ENCODE data around the gene SAMD11.

Gene SAMD11

GRCh38 chr1:978835-979743 lies 55.4 kb downstream of the SAMD11 start:
- Histone ChIP-seq H3K36me3 (ENCODE audit: control insufficient read depth in 1 of 2, insufficient read depth in 2 of 2, low read length in 2 of 2) (no peaks in the 10 kb centered on the region), H3K9ac (ENCODE audit: low read depth in 1 of 2, low read length in 2 of 2) (no peak overlapping the region), H3K27me3 (ENCODE audit: control insufficient read depth in 1 of 2, insufficient read depth in 2 of 2, low read length in 2 of 2) (peaks cover 9 to 22% of the 10 kb centered on the region in 2 donors), H3K27ac (ENCODE audit: low read depth, low read length) (no peak overlapping the region), H3K4me1 (ENCODE audit: control insufficient read depth in 1 of 2, insufficient read depth in 2 of 2, low read length in 2 of 2) (peaks cover 0 to 4% of the 10 kb centered on the region in 2 donors), H3K9me3 (ENCODE audit: control insufficient read depth in 1 of 2, low read length in 2 of 2) (no peaks in the 10 kb centered on the region), H3K4me3 (ENCODE audit: low read depth in 1 of 2, low read length in 2 of 2) (no peak overlapping the region)

- H3K4me3 ChIP-seq (ENCODE audit: low read depth in 1 of 2, low read length in 2 of 2), result no peak overlapping the region
- H3K9ac ChIP-seq (ENCODE audit: low read depth in 1 of 2, low read length in 2 of 2), result no peak overlapping the region
- H3K4me1 ChIP-seq (ENCODE audit: control insufficient read depth in 1 of 2, insufficient read depth in 2 of 2, low read length in 2 of 2), result peaks cover 0 to 4% of the 10 kb centered on the region in 2 donors
- peaks cover 9 to 22% of the 10 kb centered on the region in 2 donors for H3K27me3 ChIP-seq (ENCODE audit: control insufficient read depth in 1 of 2, insufficient read depth in 2 of 2, low read length in 2 of 2)
- H3K27ac ChIP-seq (ENCODE audit: low read depth, low read length), result no peak overlapping the region
- H3K9me3 ChIP-seq (ENCODE audit: control insufficient read depth in 1 of 2, low read length in 2 of 2), result no peaks in the 10 kb centered on the region
- no peaks in the 10 kb centered on the region for H3K36me3 ChIP-seq (ENCODE audit: control insufficient read depth in 1 of 2, insufficient read depth in 2 of 2, low read length in 2 of 2)
These were observed 56.0 kb downstream of the SAMD11 start for GRCh38 chr1:979744-980072.

GRCh38 chr1:980137-980571 lies 56.4 kb downstream of the SAMD11 start:
- Histone ChIP-seq H3K9ac (ENCODE audit: low read depth in 1 of 2, low read length in 2 of 2) (no peak overlapping the region), H3K4me3 (ENCODE audit: low read depth in 1 of 2, low read length in 2 of 2) (no peak overlapping the region), H3K27me3 (ENCODE audit: control insufficient read depth in 1 of 2, insufficient read depth in 2 of 2, low read length in 2 of 2) (peaks cover 11 to 24% of the 10 kb centered on the region in 2 donors)

GRCh38 chr1:980602-981395 lies 57.1 kb downstream of the SAMD11 start:
- Histone ChIP-seq H3K27ac (ENCODE audit: low read depth, low read length) (no peak overlapping the region), H3K9me3 (ENCODE audit: control insufficient read depth in 1 of 2, low read length in 2 of 2) (no peaks in the 10 kb centered on the region), H3K4me1 (ENCODE audit: control insufficient read depth in 1 of 2, insufficient read depth in 2 of 2, low read length in 2 of 2) (peaks cover 0 to 4% of the 10 kb centered on the region in 2 donors), H3K36me3 (ENCODE audit: control insufficient read depth in 1 of 2, insufficient read depth in 2 of 2, low read length in 2 of 2) (no peaks in the 10 kb centered on the region), H3K27me3 (ENCODE audit: control insufficient read depth in 1 of 2, insufficient read depth in 2 of 2, low read length in 2 of 2) (peaks cover 14 to 27% of the 10 kb centered on the region in 2 donors), H3K9ac (ENCODE audit: low read depth in 1 of 2, low read length in 2 of 2) (no peak overlapping the region), H3K4me3 (ENCODE audit: low read depth in 1 of 2, low read length in 2 of 2) (no peak overlapping the region)

More at GRCh38 chr1:980137-980571, 56.4 kb downstream of the SAMD11 start:
- peaks cover 0 to 4% of the 10 kb centered on the region in 2 donors for H3K4me1 ChIP-seq (ENCODE audit: control insufficient read depth in 1 of 2, insufficient read depth in 2 of 2, low read length in 2 of 2)
- H3K27ac ChIP-seq (ENCODE audit: low read depth, low read length), result no peak overlapping the region
- H3K36me3 ChIP-seq (ENCODE audit: control insufficient read depth in 1 of 2, insufficient read depth in 2 of 2, low read length in 2 of 2), result no peaks in the 10 kb centered on the region
- H3K9me3 ChIP-seq (ENCODE audit: control insufficient read depth in 1 of 2, low read length in 2 of 2), result no peaks in the 10 kb centered on the region

GRCh38 chr1:981491-981954 lies 57.8 kb downstream of the SAMD11 start:
- no peaks in the 10 kb centered on the region for H3K4me1 ChIP-seq (ENCODE audit: control insufficient read depth in 1 of 2, insufficient read depth in 2 of 2, low read length in 2 of 2)
- peaks cover 14 to 27% of the 10 kb centered on the region in 2 donors for H3K27me3 ChIP-seq (ENCODE audit: control insufficient read depth in 1 of 2, insufficient read depth in 2 of 2, low read length in 2 of 2)
- no peak overlapping the region for H3K9ac ChIP-seq (ENCODE audit: low read depth in 1 of 2, low read length in 2 of 2)
- H3K9me3 ChIP-seq (ENCODE audit: control insufficient read depth in 1 of 2, low read length in 2 of 2), result no peaks in the 10 kb centered on the region
- no peak overlapping the region for H3K27ac ChIP-seq (ENCODE audit: low read depth, low read length)
- no peaks in the 10 kb centered on the region for H3K36me3 ChIP-seq (ENCODE audit: control insufficient read depth in 1 of 2, insufficient read depth in 2 of 2, low read length in 2 of 2)
- no peak overlapping the region for H3K4me3 ChIP-seq (ENCODE audit: low read depth in 1 of 2, low read length in 2 of 2)

- Histone ChIP-seq H3K36me3 (ENCODE audit: control insufficient read depth in 1 of 2, insufficient read depth in 2 of 2, low read length in 2 of 2) (no peaks in the 10 kb centered on the region), H3K9ac (ENCODE audit: low read depth in 1 of 2, low read length in 2 of 2) (no peak within 1 kb of the TSS), H3K4me1 (ENCODE audit: control insufficient read depth in 1 of 2, insufficient read depth in 2 of 2, low read length in 2 of 2) (no peaks in the 10 kb centered on the region), H3K4me3 (ENCODE audit: low read depth in 1 of 2, low read length in 2 of 2) (no peak within 1 kb of the TSS), H3K27me3 (ENCODE audit: control insufficient read depth in 1 of 2, insufficient read depth in 2 of 2, low read length in 2 of 2) (peaks cover 14 to 27% of the 10 kb centered on the region in 2 donors), H3K27ac (ENCODE audit: low read depth, low read length) (no peak within 1 kb of the TSS), H3K9me3 (ENCODE audit: control insufficient read depth in 1 of 2, low read length in 2 of 2) (no peaks in the 10 kb centered on the region)
These were observed 58.3 kb downstream of the SAMD11 start, which contains the start of gene PERM1 for GRCh38 chr1:981955-982558. Gene PERM1, minus strand, starts transcription at chr1:982093. Its CDS starts 1,064 bp downstream, at chr1:981029.

GRCh38 chr1:982765-983436 lies 59.2 kb downstream of the SAMD11 start:
- Histone ChIP-seq H3K27me3 (ENCODE audit: control insufficient read depth in 1 of 2, insufficient read depth in 2 of 2, low read length in 2 of 2) (peaks cover 14 to 27% of the 10 kb centered on the region in 2 donors), H3K36me3 (ENCODE audit: control insufficient read depth in 1 of 2, insufficient read depth in 2 of 2, low read length in 2 of 2) (no peaks in the 10 kb centered on the region), H3K9ac (ENCODE audit: low read depth in 1 of 2, low read length in 2 of 2) (no peak overlapping the region), H3K4me1 (ENCODE audit: control insufficient read depth in 1 of 2, insufficient read depth in 2 of 2, low read length in 2 of 2) (no peaks in the 10 kb centered on the region), H3K4me3 (ENCODE audit: low read depth in 1 of 2, low read length in 2 of 2) (no peak overlapping the region), H3K9me3 (ENCODE audit: control insufficient read depth in 1 of 2, low read length in 2 of 2) (no peaks in the 10 kb centered on the region), H3K27ac (ENCODE audit: low read depth, low read length) (no peak overlapping the region)

- Histone ChIP-seq H3K27me3 (ENCODE audit: control insufficient read depth in 1 of 2, insufficient read depth in 2 of 2, low read length in 2 of 2) (peaks cover 14 to 27% of the 10 kb centered on the region in 2 donors), H3K27ac (ENCODE audit: low read depth, low read length) (no peak overlapping the region), H3K4me3 (ENCODE audit: low read depth in 1 of 2, low read length in 2 of 2) (no peak overlapping the region), H3K9ac (ENCODE audit: low read depth in 1 of 2, low read length in 2 of 2) (no peak overlapping the region), H3K9me3 (ENCODE audit: control insufficient read depth in 1 of 2, low read length in 2 of 2) (no peaks in the 10 kb centered on the region), H3K36me3 (ENCODE audit: control insufficient read depth in 1 of 2, insufficient read depth in 2 of 2, low read length in 2 of 2) (no peaks in the 10 kb centered on the region), H3K4me1 (ENCODE audit: control insufficient read depth in 1 of 2, insufficient read depth in 2 of 2, low read length in 2 of 2) (no peaks in the 10 kb centered on the region)
These were observed 60.2 kb downstream of the SAMD11 start for GRCh38 chr1:983798-984475.

GRCh38 chr1:984476-984814 lies 60.7 kb downstream of the SAMD11 start:
- H3K4me3 ChIP-seq (ENCODE audit: low read depth in 1 of 2, low read length in 2 of 2), result no peak overlapping the region
- H3K36me3 ChIP-seq (ENCODE audit: control insufficient read depth in 1 of 2, insufficient read depth in 2 of 2, low read length in 2 of 2), result no peaks in the 10 kb centered on the region
- no peak overlapping the region for H3K9ac ChIP-seq (ENCODE audit: low read depth in 1 of 2, low read length in 2 of 2)
- no peaks in the 10 kb centered on the region for H3K4me1 ChIP-seq (ENCODE audit: control insufficient read depth in 1 of 2, insufficient read depth in 2 of 2, low read length in 2 of 2)
- no peaks in the 10 kb centered on the region for H3K9me3 ChIP-seq (ENCODE audit: control insufficient read depth in 1 of 2, low read length in 2 of 2)
- H3K27ac ChIP-seq (ENCODE audit: low read depth, low read length), result no peak overlapping the region
- H3K27me3 ChIP-seq (ENCODE audit: control insufficient read depth in 1 of 2, insufficient read depth in 2 of 2, low read length in 2 of 2), result peaks cover 14 to 27% of the 10 kb centered on the region in 2 donors
